Skeletal muscle satellite cell (primary cell): ENCODE measurements around the gene PDE6G. TPM values are rescaled to one million over a fixed set of nuclear protein-coding genes. Genes with fewer than 3 reads are reported as not detected.

Source experiments
- H3K27me3 ChIP-seq: 2 replicates; pipeline ENCODE4 v1.7.0; 2013; ENCODE audit warnings: low read length; ENCODE audit not compliant: control insufficient read depth, insufficient read depth
- H3K36me3 ChIP-seq: 2 replicates; pipeline ENCODE4 v1.7.0; 2013; ENCODE audit warnings: mild to moderate bottlenecking, control low read depth, low read length; ENCODE audit not compliant: insufficient read depth
- H3K4me1 ChIP-seq: 2 replicates; pipeline ENCODE4 v1.7.0; 2013; ENCODE audit warnings: low read length; ENCODE audit not compliant: control insufficient read depth, insufficient read depth
- H3K4me2 ChIP-seq: 2 replicates; pipeline ENCODE4 v1.7.0; 2013; ENCODE audit warnings: mild to moderate bottlenecking, low read length
- H3K4me3 ChIP-seq: 2 replicates; pipeline ENCODE4 v1.7.0; 2013; ENCODE audit warnings: low read length
- H3K9ac ChIP-seq: 2 replicates; pipeline ENCODE4 v1.7.0; 2013; ENCODE audit warnings: mild to moderate bottlenecking, low read depth, low read length, moderate library complexity
- H3K9me3 ChIP-seq: replicated peaks from 2 replicates; pipeline ENCODE4 v1.7.0; 2013; ENCODE audit warnings: mild to moderate bottlenecking, control low read depth, low read length
- small RNA-seq: library from RNA; depleted of rRNA; stranded (forward); fragments of <200 nt; gene quantifications from one replicate; pipeline ENCODE3, GENCODE V24; 2012

The PDE6G gene

GRCh38 chr17:81609541-81610311 lies 46.6 kb downstream of the PDE6G start:
- H3K9ac ChIP-seq: no peak overlapping the region
- H3K9me3 ChIP-seq: no peaks in the 10 kb centered on the region
- peaks cover 66% of the 10 kb centered on the region for H3K36me3 ChIP-seq
- H3K4me3 ChIP-seq: no peak overlapping the region
- peaks cover 17% of the 10 kb centered on the region for H3K4me1 ChIP-seq
- no peaks in the 10 kb centered on the region for H3K27me3 ChIP-seq
- H3K4me2 ChIP-seq: no peak overlapping the region

GRCh38 chr17:81608605-81609004 lies 47.7 kb downstream of the PDE6G start:
- H3K4me2 ChIP-seq: no peak overlapping the region
- H3K27me3 ChIP-seq: no peaks in the 10 kb centered on the region
- peaks cover 75% of the 10 kb centered on the region for H3K36me3 ChIP-seq
- H3K9ac ChIP-seq: no peak overlapping the region
- no peaks in the 10 kb centered on the region for H3K9me3 ChIP-seq
- peaks cover 7% of the 10 kb centered on the region for H3K4me1 ChIP-seq
- H3K4me3 ChIP-seq: no peak overlapping the region

- Histone ChIP-seq H3K9ac (no peak overlapping the region), H3K9me3 (no peaks in the 10 kb centered on the region), H3K4me3 (no peak overlapping the region), H3K4me1 (peaks cover 7% of the 10 kb centered on the region), H3K4me2 (no peak overlapping the region), H3K36me3 (peaks cover 72% of the 10 kb centered on the region), H3K27me3 (no peaks in the 10 kb centered on the region)
Observed at GRCh38 chr17:81608082-81608481, 48.3 kb downstream of the PDE6G start.

- Histone ChIP-seq H3K9ac (no peak overlapping the region), H3K27me3 (no peaks in the 10 kb centered on the region), H3K36me3 (peaks cover 65% of the 10 kb centered on the region)
Observed at GRCh38 chr17:81607431-81607830, 48.9 kb downstream of the PDE6G start.

GRCh38 chr17:81603846-81604610 lies 52.3 kb downstream of the PDE6G start:
- H3K9ac ChIP-seq: no peak overlapping the region
- no peak overlapping the region for H3K4me3 ChIP-seq
- no peaks in the 10 kb centered on the region for H3K9me3 ChIP-seq
- peaks cover 67% of the 10 kb centered on the region for H3K36me3 ChIP-seq
- H3K27me3 ChIP-seq: no peaks in the 10 kb centered on the region
- H3K4me2 ChIP-seq: no peak overlapping the region
- H3K4me1 ChIP-seq: peaks cover 27% of the 10 kb centered on the region

More at GRCh38 chr17:81607431-81607830, 48.9 kb downstream of the PDE6G start:
- H3K4me1 ChIP-seq: peaks cover 7% of the 10 kb centered on the region
- no peaks in the 10 kb centered on the region for H3K9me3 ChIP-seq
- no peak overlapping the region for H3K4me2 ChIP-seq
- no peak overlapping the region for H3K4me3 ChIP-seq

- no peak overlapping the region for H3K4me3 ChIP-seq
- H3K27me3 ChIP-seq: no peaks in the 10 kb centered on the region
- H3K4me1 ChIP-seq: peaks cover 20% of the 10 kb centered on the region
- H3K9ac ChIP-seq: no peak overlapping the region
- no peak overlapping the region for H3K4me2 ChIP-seq
- no peaks in the 10 kb centered on the region for H3K9me3 ChIP-seq
- H3K36me3 ChIP-seq: peaks cover 63% of the 10 kb centered on the region
Observed at GRCh38 chr17:81601525-81602120, 54.7 kb downstream of the PDE6G start.

Small RNA genes within 50 kb of the gene (small RNA-seq; reads per million reads assigned to genes)
- gene MIR6786: not detected
